Left renal cortex interstitium (tissue), 4 donors: ENCODE results near the gene HEG1. TPM values are rescaled to one million over a fixed set of nuclear protein-coding genes. Genes with fewer than 3 reads are reported as not detected.

ENCODE experiments used
- DNase-seq, 4 donors: peaks; one replicate each; pipeline ENCODE4 v3.0.0-alpha.2; 2013; ENCODE audit warnings: low read depth in 4 of 4, low spot score in 2 of 4, missing footprints in 1 of 4
- polyA plus RNA-seq, 4 donors: library from polyadenylated mRNA; unstranded; fragments of 120-200 nt; gene quantifications; one replicate each; pipeline ENCODE4 v1.2.1, GENCODE V29; 2013; ENCODE audit not compliant: insufficient read length in 4 of 4

The HEG1 gene
- polyA plus RNA-seq, 4 donors: 24.5 to 30.5 (median 29.1) TPM

- no peak for DNase-seq
Measured at GRCh38 chr3:124926426-124927101, 129.2 kb downstream of the HEG1 start.

- no peak for DNase-seq
Measured at GRCh38 chr3:124924741-124925140, 131.1 kb downstream of the HEG1 start.

DNA sequence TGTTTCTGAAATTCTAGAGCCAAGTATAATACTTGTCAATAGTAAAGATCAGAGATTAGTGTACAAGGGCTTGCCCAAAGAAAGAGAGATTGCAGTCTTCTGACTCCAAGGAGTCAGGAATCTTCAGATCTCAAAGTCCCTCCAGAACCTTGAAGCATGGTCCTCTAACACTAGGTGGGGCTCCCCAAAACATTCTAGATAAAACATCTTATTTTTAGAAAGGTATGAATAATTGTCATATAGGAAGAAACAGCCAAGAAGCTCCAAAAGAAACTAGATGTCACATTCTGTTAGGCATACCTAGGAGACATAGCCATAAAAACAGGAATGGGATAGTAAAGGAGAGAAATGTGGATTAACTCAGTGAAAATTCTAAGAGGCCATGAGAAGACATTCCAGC is 132.0 kb downstream of the HEG1 start:
- DNase-seq: no peak

DNA sequence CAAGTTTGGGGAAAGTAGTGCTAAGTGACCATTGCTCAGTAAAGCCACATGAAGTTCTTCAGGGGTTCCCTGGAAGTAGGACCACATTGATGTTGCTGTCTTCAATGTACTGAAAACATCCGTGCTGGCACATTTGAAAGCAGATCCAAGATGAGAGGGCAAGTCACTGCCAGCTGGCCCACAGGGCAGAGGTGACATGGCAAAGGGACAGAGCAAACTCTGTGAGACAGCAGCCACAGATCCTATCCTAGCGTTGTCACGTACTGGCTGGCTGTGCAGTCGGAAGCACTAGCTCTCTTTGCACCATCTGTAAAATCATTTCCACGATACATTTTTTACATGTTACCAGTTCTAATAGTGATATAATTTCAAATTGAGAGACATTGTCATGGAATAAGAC is 135.1 kb downstream of the HEG1 start:
- no peak for DNase-seq

GRCh38 chr3:124919756-124920155 is 136.0 kb downstream of the HEG1 start:
- DNase-seq: no peak

- no peak for DNase-seq
Measured at GRCh38 chr3:124918524-124918923, 137.3 kb downstream of the HEG1 start.

GRCh38 chr3:124916837-124917409 is 138.9 kb downstream of the HEG1 start:
- no peak for DNase-seq

Other genes starting within 250 kb of the HEG1 start
- 100 to 1,000 TPM in 1 of 4 donors, 10 to 100 TPM in 3; 84.1 to 114 (median 94.0) TPM for gene ITGB5, start 168.6 kb downstream of the HEG1 start, polyA plus RNA-seq
- under 1 TPM in 1 of 4 donors, not detected in 3; 0.16 TPM for gene MUC13, start 121.2 kb downstream of the HEG1 start, polyA plus RNA-seq
- 1 to 10 TPM; 5.3 to 7.9 (median 6.0) TPM for gene SLC12A8, start 156.8 kb upstream of the HEG1 start, polyA plus RNA-seq